CD4-positive, alpha-beta T cell treated with Interleukin-12 subunit alpha and Interleukin-12 subunit beta, for 1 hour (primary cell): Measurements from ENCODE around the gene ATOX1.

ENCODE experiments used
- DNase-seq: peaks from one replicate; pipeline ENCODE4 v3.0.0-alpha.2; 2020

ATOX1 gene

GRCh38 chr5:151696470-151697061, 61.9 kb downstream of the ATOX1 start:
- no peak for DNase-seq

GRCh38 chr5:151695464-151695863, 63.0 kb downstream of the ATOX1 start:
- no peak for DNase-seq

- no peak for DNase-seq
Observed at GRCh38 chr5:151694035-151694485, 64.4 kb downstream of the ATOX1 start.
